OCI-LY7 (cell line): ENCODE data around the gene PRKG1.

Source experiments
- CTCF ChIP-seq: fragments of 200-600 bp; sonication (generic); conservative IDR thresholded peaks from 2 replicates; pipeline ENCODE4 v1.5.1; 2014; ENCODE audit warnings: mild to moderate bottlenecking, antibody characterized with exemption, low read length, moderate library complexity, mixed read lengths
- EZH2phosphoT487 ChIP-seq: fragments of 200-600 bp; sonication (generic); IDR thresholded peaks from 2 replicates; pipeline ENCODE4 v1.6.1; 2018; ENCODE audit warnings: low read depth, borderline replicate concordance, mild to moderate bottlenecking, mixed run types, antibody characterized with exemption, low read length, moderate library complexity, mixed read lengths

- TF ChIP-seq CTCF: no peak
- no peak for TF ChIP-seq EZH2phosphoT487
Observed at GRCh38 chr10:51956822-51957221, 882.5 kb downstream of the PRKG1 start.
